ENCODE results near the gene TLR7.

Gene TLR7

DNA sequence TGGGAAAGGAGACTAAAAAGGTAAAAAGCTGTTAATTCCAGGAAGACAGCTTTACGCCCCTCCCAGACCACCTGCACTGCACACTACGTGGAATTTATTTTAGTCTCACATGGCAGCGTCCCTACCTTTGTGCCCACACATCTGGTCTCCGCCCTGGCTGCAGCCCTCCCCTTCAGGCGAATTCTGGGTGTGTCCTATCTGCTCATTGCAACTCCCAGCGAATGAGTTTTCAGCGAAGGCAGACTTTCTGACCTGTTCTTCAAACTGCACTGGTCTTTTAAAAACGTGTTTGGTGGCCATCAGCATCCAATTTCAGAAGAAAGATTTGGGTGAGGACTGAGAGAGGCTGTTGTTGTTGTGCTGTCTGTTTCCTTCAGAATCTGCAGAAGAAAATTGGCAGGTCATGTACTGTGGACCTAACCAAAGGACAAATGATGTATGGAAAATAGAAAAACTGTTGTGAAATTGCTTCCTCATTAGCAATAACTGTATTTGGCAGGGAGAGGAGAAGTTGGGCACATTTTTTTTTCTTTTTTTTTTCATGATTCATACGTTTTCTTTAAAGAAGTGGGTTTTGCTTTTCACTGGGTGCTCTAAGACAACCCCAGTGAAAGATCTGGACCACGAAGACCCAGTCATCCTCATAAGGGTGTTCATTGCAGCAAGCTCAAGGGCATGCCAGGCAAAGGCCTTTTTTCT, 43.7 kb downstream of the TLR7 start:
- DNase-seq (ENCODE audit: low spot score): no peak
- TF ChIP-seq CTCF (IDR thresholded peaks at IDR 0.05; ENCODE audit: extremely low read depth, missing control alignments): no peak

- no peak for DNase-seq (ENCODE audit: low spot score)
- TF ChIP-seq CTCF (IDR thresholded peaks at IDR 0.05; ENCODE audit: extremely low read depth, missing control alignments): no peak
These were observed 44.2 kb downstream of the TLR7 start for GRCh38 chrX:12911122-12911470.

DNA sequence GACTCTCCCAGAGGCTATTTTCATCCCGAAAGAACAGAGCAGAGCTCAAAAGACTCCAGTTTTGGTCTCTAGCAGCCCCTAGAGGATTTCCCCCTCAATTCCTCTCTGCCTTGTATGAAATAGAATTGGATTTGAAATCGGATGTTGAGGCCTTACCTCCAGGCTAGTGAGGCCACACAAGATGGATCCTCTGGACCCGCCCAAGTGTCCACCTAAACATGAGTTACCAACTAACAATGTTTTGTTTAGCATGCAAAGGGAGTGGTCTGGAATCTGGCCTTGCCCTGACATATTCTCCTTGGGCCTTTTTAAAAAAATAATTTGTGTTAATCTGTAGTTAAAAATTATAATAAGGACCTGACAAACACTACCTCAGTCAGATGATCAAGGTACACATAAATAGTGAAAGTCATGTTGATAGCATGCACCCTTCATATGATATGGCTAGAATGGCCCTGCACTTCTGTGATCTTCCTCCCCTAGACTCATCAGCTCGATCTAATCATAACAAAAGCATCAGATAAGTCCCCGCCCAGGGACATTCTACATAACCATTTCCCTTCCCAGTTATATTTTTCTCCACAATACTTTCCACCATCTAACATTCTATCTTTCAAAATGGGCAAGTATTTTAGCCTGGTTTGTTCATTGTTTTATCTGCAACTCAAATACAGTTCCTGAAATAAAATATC, 46.1 kb downstream of the TLR7 start:
- TF ChIP-seq CTCF (IDR thresholded peaks at IDR 0.05; ENCODE audit: extremely low read depth, missing control alignments): no peak
- no peak for DNase-seq (ENCODE audit: low spot score)

DNA sequence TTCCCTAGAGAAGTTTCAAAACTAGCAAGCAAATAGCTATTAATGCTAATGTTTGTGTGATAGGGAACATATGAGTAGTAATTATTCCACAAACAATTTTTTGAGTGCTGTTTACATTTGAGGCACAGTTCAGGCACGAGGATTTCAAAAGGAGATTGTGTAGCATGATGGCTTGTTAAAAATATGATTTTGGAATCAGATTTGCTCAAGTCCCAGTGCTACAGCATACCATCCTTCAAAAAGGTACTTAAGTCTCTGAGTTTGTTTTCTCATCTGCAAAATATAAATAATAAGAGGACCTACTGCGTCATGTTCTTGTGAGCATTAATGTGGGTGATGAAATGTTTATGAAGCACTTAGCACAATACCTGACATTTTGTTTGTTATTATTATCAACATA, 50.9 kb downstream of the TLR7 start:
- no peak for TF ChIP-seq CTCF (IDR thresholded peaks at IDR 0.05; ENCODE audit: extremely low read depth, missing control alignments)
- DNase-seq (ENCODE audit: low spot score): no peak

DNA sequence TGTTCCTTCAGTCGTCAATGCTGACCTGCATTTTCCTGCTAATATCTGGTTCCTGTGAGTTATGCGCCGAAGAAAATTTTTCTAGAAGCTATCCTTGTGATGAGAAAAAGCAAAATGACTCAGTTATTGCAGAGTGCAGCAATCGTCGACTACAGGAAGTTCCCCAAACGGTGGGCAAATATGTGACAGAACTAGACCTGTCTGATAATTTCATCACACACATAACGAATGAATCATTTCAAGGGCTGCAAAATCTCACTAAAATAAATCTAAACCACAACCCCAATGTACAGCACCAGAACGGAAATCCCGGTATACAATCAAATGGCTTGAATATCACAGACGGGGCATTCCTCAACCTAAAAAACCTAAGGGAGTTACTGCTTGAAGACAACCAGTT, 52.2 kb downstream of the TLR7 start:
- no peak for DNase-seq (ENCODE audit: low spot score)
- TF ChIP-seq CTCF (IDR thresholded peaks at IDR 0.05; ENCODE audit: extremely low read depth, missing control alignments): no peak

DNA sequence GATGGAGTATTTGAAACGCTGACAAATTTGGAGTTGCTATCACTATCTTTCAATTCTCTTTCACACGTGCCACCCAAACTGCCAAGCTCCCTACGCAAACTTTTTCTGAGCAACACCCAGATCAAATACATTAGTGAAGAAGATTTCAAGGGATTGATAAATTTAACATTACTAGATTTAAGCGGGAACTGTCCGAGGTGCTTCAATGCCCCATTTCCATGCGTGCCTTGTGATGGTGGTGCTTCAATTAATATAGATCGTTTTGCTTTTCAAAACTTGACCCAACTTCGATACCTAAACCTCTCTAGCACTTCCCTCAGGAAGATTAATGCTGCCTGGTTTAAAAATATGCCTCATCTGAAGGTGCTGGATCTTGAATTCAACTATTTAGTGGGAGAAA, 52.7 kb downstream of the TLR7 start:
- TF ChIP-seq CTCF (IDR thresholded peaks at IDR 0.05; ENCODE audit: extremely low read depth, missing control alignments): no peak
- DNase-seq (ENCODE audit: low spot score): no peak

GRCh38 chrX:12920990-12921389, 54.1 kb downstream of the TLR7 start:
- no peak for DNase-seq (ENCODE audit: low spot score)
- no peak for TF ChIP-seq CTCF (IDR thresholded peaks at IDR 0.05; ENCODE audit: extremely low read depth, missing control alignments)
